ENCODE results near the gene BDNF.

DNA sequence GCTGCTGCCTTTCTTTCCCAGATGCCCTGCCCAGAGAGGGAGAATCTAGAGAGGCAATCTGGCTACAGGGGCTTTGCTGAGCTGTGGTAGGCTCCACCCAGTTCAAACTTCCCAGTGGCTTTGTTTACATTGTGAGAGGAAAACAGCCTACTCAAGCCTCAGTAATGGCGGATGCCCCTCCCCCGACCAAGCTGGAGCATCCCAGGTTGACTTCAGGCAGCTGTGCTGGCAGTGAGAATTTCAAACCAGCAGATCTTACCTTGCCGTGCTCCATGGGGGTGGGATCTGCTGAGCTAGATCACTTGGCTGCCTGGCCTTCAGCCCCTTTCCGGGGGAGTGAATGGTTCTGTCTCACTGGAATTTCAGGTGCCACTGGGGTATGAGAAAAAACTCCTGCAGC, 12.2 kb downstream of the BDNF start:
- TF ChIP-seq, protein P1, sequence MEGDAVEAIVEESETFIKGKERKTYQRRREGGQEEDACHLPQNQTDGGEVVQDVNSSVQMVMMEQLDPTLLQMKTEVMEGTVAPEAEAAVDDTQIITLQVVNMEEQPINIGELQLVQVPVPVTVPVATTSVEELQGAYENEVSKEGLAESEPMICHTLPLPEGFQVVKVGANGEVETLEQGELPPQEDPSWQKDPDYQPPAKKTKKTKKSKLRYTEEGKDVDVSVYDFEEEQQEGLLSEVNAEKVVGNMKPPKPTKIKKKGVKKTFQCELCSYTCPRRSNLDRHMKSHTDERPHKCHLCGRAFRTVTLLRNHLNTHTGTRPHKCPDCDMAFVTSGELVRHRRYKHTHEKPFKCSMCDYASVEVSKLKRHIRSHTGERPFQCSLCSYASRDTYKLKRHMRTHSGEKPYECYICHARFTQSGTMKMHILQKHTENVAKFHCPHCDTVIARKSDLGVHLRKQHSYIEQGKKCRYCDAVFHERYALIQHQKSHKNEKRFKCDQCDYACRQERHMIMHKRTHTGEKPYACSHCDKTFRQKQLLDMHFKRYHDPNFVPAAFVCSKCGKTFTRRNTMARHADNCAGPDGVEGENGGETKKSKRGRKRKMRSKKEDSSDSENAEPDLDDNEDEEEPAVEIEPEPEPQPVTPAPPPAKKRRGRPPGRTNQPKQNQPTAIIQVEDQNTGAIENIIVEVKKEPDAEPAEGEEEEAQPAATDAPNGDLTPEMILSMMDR (IDR thresholded peaks at IDR 0.05) = no peak
- TF ChIP-seq POLR2AphosphoS5 (IDR thresholded peaks at IDR 0.05; ENCODE audit: insufficient read depth in 1 of 2, low read depth in 1 of 2) = no peak
